Activated naive CD8-positive, alpha-beta T cell (primary cell): ENCODE data around the gene KLHL22.
"Not testable (repeated sequence)": the region's sequence is repeated elsewhere in the genome, so short reads cannot be mapped to it uniquely, and the experiment has no call there.

Source experiments
- H3K27ac Mint-ChIP-seq: one replicate; pipeline ENCODE4 v1.8.0; 2021; ENCODE audit warnings: mixed read lengths
- H3K27me3 Mint-ChIP-seq: one replicate; pipeline ENCODE4 v1.8.0; 2021; ENCODE audit warnings: mixed read lengths
- H3K36me3 Mint-ChIP-seq: one replicate; pipeline ENCODE4 v1.8.0; 2021; ENCODE audit warnings: mixed read lengths
- H3K4me1 Mint-ChIP-seq: one replicate; pipeline ENCODE4 v1.8.0; 2021; ENCODE audit warnings: low read depth, mixed read lengths
- H3K4me3 Mint-ChIP-seq: one replicate; pipeline ENCODE4 v1.8.0; 2021; ENCODE audit warnings: mild to moderate bottlenecking, mixed read lengths
- H3K9me3 Mint-ChIP-seq: one replicate; pipeline ENCODE4 v1.8.0; 2021; ENCODE audit warnings: low read depth, mixed read lengths

The KLHL22 gene

GRCh38 chr22:20495861-20496681 is 476 bp upstream of the KLHL22 start:
- H3K4me1 Mint-ChIP-seq: peaks cover 35% of the 10 kb centered on the region
- peak overlapping the region; percentile 83 for H3K27ac Mint-ChIP-seq
- H3K4me3 Mint-ChIP-seq: peak overlapping the region; percentile 91
- no peaks in the 10 kb centered on the region for H3K9me3 Mint-ChIP-seq
- H3K27me3 Mint-ChIP-seq: no peaks in the 10 kb centered on the region
- H3K36me3 Mint-ChIP-seq: peaks cover 1% of the 10 kb centered on the region

GRCh38 chr22:20491346-20491745 is 4.2 kb downstream of the KLHL22 start:
- Mint-ChIP-seq H3K36me3 (no peaks in the 10 kb centered on the region), H3K27ac (no peak overlapping the region), H3K4me1 (peaks cover 60% of the 10 kb centered on the region), H3K9me3 (no peaks in the 10 kb centered on the region), H3K27me3 (no peaks in the 10 kb centered on the region), H3K4me3 (no peak overlapping the region)

GRCh38 chr22:20490941-20491307 is 4.7 kb downstream of the KLHL22 start:
- peaks cover 62% of the 10 kb centered on the region for H3K4me1 Mint-ChIP-seq
- no peak overlapping the region for H3K27ac Mint-ChIP-seq
- no peaks in the 10 kb centered on the region for H3K9me3 Mint-ChIP-seq
- H3K36me3 Mint-ChIP-seq: no peaks in the 10 kb centered on the region
- H3K27me3 Mint-ChIP-seq: no peaks in the 10 kb centered on the region
- H3K4me3 Mint-ChIP-seq: no peak overlapping the region

- Mint-ChIP-seq H3K9me3 (no peaks in the 10 kb centered on the region), H3K4me1 (peaks cover 62% of the 10 kb centered on the region), H3K27ac (no peak overlapping the region), H3K27me3 (no peaks in the 10 kb centered on the region), H3K36me3 (no peaks in the 10 kb centered on the region), H3K4me3 (no peak overlapping the region)
These were observed 5.2 kb downstream of the KLHL22 start for GRCh38 chr22:20490183-20490940.

- Mint-ChIP-seq H3K27ac (no peak overlapping the region), H3K9me3 (no peaks in the 10 kb centered on the region), H3K36me3 (no peaks in the 10 kb centered on the region), H3K4me3 (no peak overlapping the region), H3K27me3 (no peaks in the 10 kb centered on the region), H3K4me1 (peaks cover 58% of the 10 kb centered on the region)
These were observed 6.6 kb downstream of the KLHL22 start for GRCh38 chr22:20488946-20489345.

GRCh38 chr22:20487715-20488114 is 7.9 kb downstream of the KLHL22 start:
- Mint-ChIP-seq H3K36me3 (peaks cover 2% of the 10 kb centered on the region), H3K4me3 (no peak overlapping the region), H3K4me1 (peaks cover 53% of the 10 kb centered on the region), H3K27ac (no peak overlapping the region), H3K9me3 (no peaks in the 10 kb centered on the region), H3K27me3 (no peaks in the 10 kb centered on the region)

- no peak overlapping the region for H3K27ac Mint-ChIP-seq
- no peaks in the 10 kb centered on the region for H3K27me3 Mint-ChIP-seq
- H3K4me1 Mint-ChIP-seq: peaks cover 41% of the 10 kb centered on the region
- no peaks in the 10 kb centered on the region for H3K9me3 Mint-ChIP-seq
- H3K36me3 Mint-ChIP-seq: peaks cover 2% of the 10 kb centered on the region
- no peak overlapping the region for H3K4me3 Mint-ChIP-seq
These were observed 9.4 kb downstream of the KLHL22 start for GRCh38 chr22:20486229-20486628.

GRCh38 chr22:20484948-20485683 is 10.5 kb downstream of the KLHL22 start:
- H3K36me3 Mint-ChIP-seq: peaks cover 2% of the 10 kb centered on the region

GRCh38 chr22:20483771-20484170 is 11.8 kb downstream of the KLHL22 start:
- Mint-ChIP-seq H3K4me1 (peaks cover 25% of the 10 kb centered on the region), H3K9me3 (no peaks in the 10 kb centered on the region), H3K27me3 (no peaks in the 10 kb centered on the region), H3K36me3 (peaks cover 9% of the 10 kb centered on the region), H3K27ac (no peak overlapping the region), H3K4me3 (no peak overlapping the region)

More at GRCh38 chr22:20484948-20485683, 10.5 kb downstream of the KLHL22 start:
- Mint-ChIP-seq H3K27ac (peak overlapping the region; percentile 6), H3K9me3 (no peaks in the 10 kb centered on the region), H3K4me1 (peaks cover 31% of the 10 kb centered on the region), H3K27me3 (no peaks in the 10 kb centered on the region), H3K4me3 (no peak overlapping the region)

- not testable (repeated sequence) for H3K36me3 Mint-ChIP-seq, H3K9me3 Mint-ChIP-seq, H3K27me3 Mint-ChIP-seq, H3K27ac Mint-ChIP-seq, H3K4me3 Mint-ChIP-seq
- peaks cover 21% of the 10 kb centered on the region for H3K4me1 Mint-ChIP-seq
These were observed 12.5 kb downstream of the KLHL22 start for GRCh38 chr22:20483143-20483506.

- H3K27ac Mint-ChIP-seq: no peak overlapping the region
- no peak overlapping the region for H3K4me3 Mint-ChIP-seq
- peaks cover 30% of the 10 kb centered on the region for H3K4me1 Mint-ChIP-seq
- H3K36me3 Mint-ChIP-seq: peaks cover 9% of the 10 kb centered on the region
- H3K9me3 Mint-ChIP-seq: no peaks in the 10 kb centered on the region
- no peaks in the 10 kb centered on the region for H3K27me3 Mint-ChIP-seq
These were observed 15.9 kb downstream of the KLHL22 start for GRCh38 chr22:20479612-20480196.

- H3K36me3 Mint-ChIP-seq, H3K27me3 Mint-ChIP-seq, H3K4me3 Mint-ChIP-seq, H3K27ac Mint-ChIP-seq, H3K9me3 Mint-ChIP-seq: not testable (repeated sequence)
- peaks cover 33% of the 10 kb centered on the region for H3K4me1 Mint-ChIP-seq
These were observed 17.5 kb downstream of the KLHL22 start for GRCh38 chr22:20478059-20478458.

GRCh38 chr22:20475569-20475968 is 20.0 kb downstream of the KLHL22 start:
- Mint-ChIP-seq H3K4me1 (peaks cover 37% of the 10 kb centered on the region), H3K27ac (peak overlapping the region; percentile 84)
- H3K9me3 Mint-ChIP-seq, H3K36me3 Mint-ChIP-seq, H3K4me3 Mint-ChIP-seq, H3K27me3 Mint-ChIP-seq: not testable (repeated sequence)

- Mint-ChIP-seq H3K27me3 (no peaks in the 10 kb centered on the region), H3K4me1 (peaks cover 36% of the 10 kb centered on the region), H3K4me3 (peak overlapping the region; percentile 3), H3K36me3 (peaks cover 8% of the 10 kb centered on the region), H3K9me3 (no peaks in the 10 kb centered on the region), H3K27ac (peak overlapping the region; percentile 84)
These were observed 20.5 kb downstream of the KLHL22 start for GRCh38 chr22:20475115-20475436.
